HL-60 (cell line): ENCODE measurements around the gene SORL1.

Experiments used
- DNase-seq, 2 experiments: peaks; one replicate each; pipeline ENCODE4 v3.0.0-alpha.2; 2010 to 2020; ENCODE audit warnings: low read depth in 1 of 2, low spot score in 1 of 2
- H3K27ac ChIP-seq: fragments of 250-450 bp; sonication (Bioruptor Pico); replicated peaks from 2 replicates; pipeline ENCODE4 v1.5.1; 2020; ENCODE audit warnings: mild to moderate bottlenecking, moderate library complexity
- H3K27me3 ChIP-seq: fragments of 250-450 bp; sonication (Bioruptor Pico); 2 replicates; pipeline ENCODE4 v1.5.1; 2021; ENCODE audit warnings: mild to moderate bottlenecking, moderate library complexity; ENCODE audit not compliant: insufficient read depth, poor library complexity, severe bottlenecking
- H3K4me3 ChIP-seq: replicated peaks from 2 replicates; pipeline ENCODE4 v1.5.1; 2011; ENCODE audit warnings: mild to moderate bottlenecking, control low read depth, low read length; ENCODE audit not compliant: insufficient read depth
- CTCF ChIP-seq: IDR thresholded peaks from one replicate; pipeline ENCODE4 v1.5.1; 2011; ENCODE audit warnings: low read length, control low read depth, inconsistent platforms; ENCODE audit not compliant: insufficient read depth
- GABPA ChIP-seq: IDR thresholded peaks from 2 replicates; pipeline ENCODE4 v1.6.1; 2012; ENCODE audit warnings: low read depth
- POLR2AphosphoS5 ChIP-seq: IDR thresholded peaks from 2 replicates; pipeline ENCODE4 v1.6.1; 2012; ENCODE audit warnings: low read depth
- REST ChIP-seq: IDR thresholded peaks from 2 replicates; pipeline ENCODE4 v1.6.1; 2012; ENCODE audit warnings: low read depth; ENCODE audit not compliant: insufficient replicate concordance
- SPI1 ChIP-seq: IDR thresholded peaks from 2 replicates; pipeline ENCODE4 v1.6.1; 2012; ENCODE audit warnings: low read depth, mild to moderate bottlenecking, borderline replicate concordance

Gene SORL1

GRCh38 chr11:121563900-121564822 lies 112.0 kb downstream of the SORL1 start:
- H3K27ac ChIP-seq = no peak overlapping the region
- no peaks in the 10 kb centered on the region for H3K27me3 ChIP-seq
- H3K4me3 ChIP-seq = no peak overlapping the region
- DNase-seq = no peak
- TF ChIP-seq REST (no peak), GABPA (no peak), SPI1 (no peak), CTCF (no peak), POLR2AphosphoS5 (no peak)

- H3K4me3 ChIP-seq = no peak overlapping the region
- H3K27ac ChIP-seq = no peak overlapping the region
- no peak for DNase-seq
- H3K27me3 ChIP-seq = no peaks in the 10 kb centered on the region
- no peak for TF ChIP-seq POLR2AphosphoS5
- TF ChIP-seq SPI1 = no peak
- no peak for TF ChIP-seq CTCF
- no peak for TF ChIP-seq REST
Measured at GRCh38 chr11:121564948-121565684, 113.0 kb downstream of the SORL1 start.

GRCh38 chr11:121566279-121567168 lies 114.4 kb downstream of the SORL1 start:
- no peak overlapping the region for H3K27ac ChIP-seq
- H3K4me3 ChIP-seq = no peak overlapping the region
- no peaks in the 10 kb centered on the region for H3K27me3 ChIP-seq
- DNase-seq = no peak
- TF ChIP-seq SPI1 (0 out of 2 replicates have a peak, but pooled peaks have one; percentile 5), POLR2AphosphoS5 (no peak)
